NCI-H2081 (cell line): ENCODE measurements around the gene SRSF9.
"Not testable (repeated sequence)": the region's sequence is repeated elsewhere in the genome, so short reads cannot be mapped to it uniquely, and the experiment has no call there.

Source experiments
- DNase-seq, 2 experiments: peaks; one replicate each; lab custom pipeline; 2025; lab: John Stamatoyannopoulos, UW

SRSF9 gene

GRCh38 chr12:120469450-120470149 lies at the start of gene SRSF9:
TSS of gene SRSF9 (minus strand) at chr12:120469748. CDS start at chr12:120469609, 139 bp downstream.
- DNase-seq: peak; percentile 96

- not testable (repeated sequence) for DNase-seq
Measured at GRCh38 chr12:120519324-120519723, 49.8 kb upstream of the SRSF9 start.

- DNase-seq: no peak
Measured at GRCh38 chr12:120515496-120515895, 45.9 kb upstream of the SRSF9 start.

- DNase-seq: no peak
Measured at GRCh38 chr12:120514002-120514401, 44.5 kb upstream of the SRSF9 start.

GRCh38 chr12:120508537-120508936 lies 39.0 kb upstream of the SRSF9 start:
- no peak for DNase-seq

- no peak for DNase-seq
Measured at GRCh38 chr12:120504587-120504986, 35.0 kb upstream of the SRSF9 start.

- no peak for DNase-seq
Measured at GRCh38 chr12:120500581-120500980, 31.0 kb upstream of the SRSF9 start.

- no peak for DNase-seq
Measured at GRCh38 chr12:120498870-120499515, 29.4 kb upstream of the SRSF9 start.

GRCh38 chr12:120497524-120498150 lies 28.1 kb upstream of the SRSF9 start:
- no peak for DNase-seq

GRCh38 chr12:120496413-120497340 lies 27.1 kb upstream of the SRSF9 start:
- peak; percentile 17 to 67 for DNase-seq

GRCh38 chr12:120495731-120496412 lies 26.3 kb upstream of the SRSF9 start, which contains the start of gene DYNLL1:
TSS of gene DYNLL1 (plus strand) at chr12:120496113. CDS start at chr12:120496422, 309 bp downstream.
- DNase-seq: peak; percentile 95 to 96

GRCh38 chr12:120495186-120495730 lies 25.7 kb upstream of the SRSF9 start:
- no peak for DNase-seq

- no peak for DNase-seq
Measured at GRCh38 chr12:120490833-120491512, 21.4 kb upstream of the SRSF9 start.

GRCh38 chr12:120490325-120490724 lies 20.8 kb upstream of the SRSF9 start:
- no peak for DNase-seq

GRCh38 chr12:120489018-120489417 lies 19.5 kb upstream of the SRSF9 start:
- peak in 1 of 2 experiments; percentile 13 for DNase-seq

- no peak for DNase-seq
Measured at GRCh38 chr12:120488057-120488640, 18.6 kb upstream of the SRSF9 start.

GRCh38 chr12:120487552-120487951 lies 18.0 kb upstream of the SRSF9 start:
- DNase-seq: not testable (repeated sequence)

GRCh38 chr12:120485961-120486881 lies 16.7 kb upstream of the SRSF9 start:
- no peak for DNase-seq

GRCh38 chr12:120483621-120484020 lies 14.1 kb upstream of the SRSF9 start:
- no peak for DNase-seq
